Measurements from ENCODE around the gene UBAP1L.

Gene UBAP1L

GRCh38 chr15:65081758-65082157 is 33.2 kb downstream of the UBAP1L start:
- Histone ChIP-seq H3K27me3 (ENCODE audit: low read length) (no peaks in the 10 kb centered on the region), H3K36me3 (ENCODE audit: low read length) (no peaks in the 10 kb centered on the region), H3K9ac (ENCODE audit: low read length) (no peak overlapping the region), H3K79me2 (ENCODE audit: insufficient read depth, low read length) (no peaks in the 10 kb centered on the region), H3K9me3 (ENCODE audit: insufficient read depth, low read length) (no peaks in the 10 kb centered on the region), H2AFZ (ENCODE audit: low read depth, low read length, severe bottlenecking) (no peak overlapping the region), H4K20me1 (ENCODE audit: low read depth, low read length) (no peaks in the 10 kb centered on the region), H3K9me2 (replicated peaks; ENCODE audit: insufficient read depth, low read length) (no peaks in the 10 kb centered on the region), H3K4me3 (ENCODE audit: insufficient read depth, low read length, poor library complexity, severe bottlenecking) (no peak overlapping the region), H3K27ac (ENCODE audit: low read depth, low read length) (no peak overlapping the region), H3F3A (ENCODE audit: insufficient read depth) (no peaks in the 10 kb centered on the region), H3K4me2 (ENCODE audit: low read depth, low read length, poor library complexity, severe bottlenecking) (no peak overlapping the region)
- TF ChIP-seq, protein P1, sequence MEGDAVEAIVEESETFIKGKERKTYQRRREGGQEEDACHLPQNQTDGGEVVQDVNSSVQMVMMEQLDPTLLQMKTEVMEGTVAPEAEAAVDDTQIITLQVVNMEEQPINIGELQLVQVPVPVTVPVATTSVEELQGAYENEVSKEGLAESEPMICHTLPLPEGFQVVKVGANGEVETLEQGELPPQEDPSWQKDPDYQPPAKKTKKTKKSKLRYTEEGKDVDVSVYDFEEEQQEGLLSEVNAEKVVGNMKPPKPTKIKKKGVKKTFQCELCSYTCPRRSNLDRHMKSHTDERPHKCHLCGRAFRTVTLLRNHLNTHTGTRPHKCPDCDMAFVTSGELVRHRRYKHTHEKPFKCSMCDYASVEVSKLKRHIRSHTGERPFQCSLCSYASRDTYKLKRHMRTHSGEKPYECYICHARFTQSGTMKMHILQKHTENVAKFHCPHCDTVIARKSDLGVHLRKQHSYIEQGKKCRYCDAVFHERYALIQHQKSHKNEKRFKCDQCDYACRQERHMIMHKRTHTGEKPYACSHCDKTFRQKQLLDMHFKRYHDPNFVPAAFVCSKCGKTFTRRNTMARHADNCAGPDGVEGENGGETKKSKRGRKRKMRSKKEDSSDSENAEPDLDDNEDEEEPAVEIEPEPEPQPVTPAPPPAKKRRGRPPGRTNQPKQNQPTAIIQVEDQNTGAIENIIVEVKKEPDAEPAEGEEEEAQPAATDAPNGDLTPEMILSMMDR (IDR thresholded peaks at IDR 0.05; ENCODE audit: insufficient read depth, low read length, poor library complexity, severe bottlenecking), result no peak
- no peak for TF ChIP-seq EZH2phosphoT487 (conservative IDR thresholded peaks at IDR 0.05; ENCODE audit: low read length)

DNA sequence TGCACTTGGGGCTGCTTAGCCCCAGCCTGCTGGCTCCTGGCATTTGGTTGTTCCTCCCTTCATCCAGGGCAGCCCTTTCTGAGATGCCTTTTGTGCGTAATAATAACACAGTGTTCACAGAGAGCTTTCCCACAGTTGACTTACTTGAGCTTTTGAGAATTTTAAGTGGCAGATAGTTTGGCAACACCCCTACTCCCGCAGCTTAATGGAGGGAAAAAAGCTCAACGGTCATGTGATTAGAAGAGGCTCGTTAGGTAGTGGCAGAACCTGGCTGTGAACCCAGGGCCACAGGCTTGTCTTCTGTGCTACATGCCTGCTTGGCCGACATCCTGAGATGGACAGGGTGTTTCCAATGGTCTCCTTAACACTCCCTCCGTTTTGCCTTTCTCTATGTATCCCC is 33.7 kb downstream of the UBAP1L start:
- Histone ChIP-seq H3K36me3 (ENCODE audit: low read length) (no peaks in the 10 kb centered on the region), H3K4me2 (ENCODE audit: low read depth, low read length, poor library complexity, severe bottlenecking) (no peak overlapping the region), H3K4me3 (ENCODE audit: insufficient read depth, low read length, poor library complexity, severe bottlenecking) (no peak overlapping the region), H3K9me2 (replicated peaks; ENCODE audit: insufficient read depth, low read length) (no peaks in the 10 kb centered on the region), H3K9me3 (ENCODE audit: insufficient read depth, low read length) (no peaks in the 10 kb centered on the region), H3K27ac (ENCODE audit: low read depth, low read length) (no peak overlapping the region), H3F3A (ENCODE audit: insufficient read depth) (no peaks in the 10 kb centered on the region), H4K20me1 (ENCODE audit: low read depth, low read length) (no peaks in the 10 kb centered on the region), H2AFZ (ENCODE audit: low read depth, low read length, severe bottlenecking) (no peak overlapping the region), H3K27me3 (ENCODE audit: low read length) (no peaks in the 10 kb centered on the region), H3K9ac (ENCODE audit: low read length) (no peak overlapping the region), H3K79me2 (ENCODE audit: insufficient read depth, low read length) (no peaks in the 10 kb centered on the region)
- TF ChIP-seq, protein P1 (IDR thresholded peaks at IDR 0.05; ENCODE audit: insufficient read depth, low read length, poor library complexity, severe bottlenecking), result no peak
- no peak for TF ChIP-seq EZH2phosphoT487 (conservative IDR thresholded peaks at IDR 0.05; ENCODE audit: low read length)

- Histone ChIP-seq H3F3A (ENCODE audit: insufficient read depth) (no peaks in the 10 kb centered on the region), H3K9me2 (replicated peaks; ENCODE audit: insufficient read depth, low read length) (no peaks in the 10 kb centered on the region), H3K79me2 (ENCODE audit: insufficient read depth, low read length) (no peaks in the 10 kb centered on the region), H3K27me3 (ENCODE audit: low read length) (no peaks in the 10 kb centered on the region), H4K20me1 (ENCODE audit: low read depth, low read length) (no peaks in the 10 kb centered on the region), H3K4me2 (ENCODE audit: low read depth, low read length, poor library complexity, severe bottlenecking) (no peak overlapping the region), H3K27ac (ENCODE audit: low read depth, low read length) (no peak overlapping the region), H3K4me3 (ENCODE audit: insufficient read depth, low read length, poor library complexity, severe bottlenecking) (no peak overlapping the region), H2AFZ (ENCODE audit: low read depth, low read length, severe bottlenecking) (no peak overlapping the region), H3K9me3 (ENCODE audit: insufficient read depth, low read length) (no peaks in the 10 kb centered on the region), H3K9ac (ENCODE audit: low read length) (no peak overlapping the region), H3K36me3 (ENCODE audit: low read length) (no peaks in the 10 kb centered on the region)
- TF ChIP-seq, protein P1 (IDR thresholded peaks at IDR 0.05; ENCODE audit: insufficient read depth, low read length, poor library complexity, severe bottlenecking), result no peak
- no peak for TF ChIP-seq EZH2phosphoT487 (conservative IDR thresholded peaks at IDR 0.05; ENCODE audit: low read length)
Observed at GRCh38 chr15:65079580-65079979, 35.4 kb downstream of the UBAP1L start.

- H3K4me2 ChIP-seq (ENCODE audit: low read depth, low read length, poor library complexity, severe bottlenecking), result no peak overlapping the region
- no peak overlapping the region for H3K27ac ChIP-seq (ENCODE audit: low read depth, low read length)
- H3K36me3 ChIP-seq (ENCODE audit: low read length), result no peaks in the 10 kb centered on the region
- H3K9me2 ChIP-seq (replicated peaks; ENCODE audit: insufficient read depth, low read length), result no peaks in the 10 kb centered on the region
- H3K9ac ChIP-seq (ENCODE audit: low read length), result no peak overlapping the region
- H3K9me3 ChIP-seq (ENCODE audit: insufficient read depth, low read length), result no peaks in the 10 kb centered on the region
- no peaks in the 10 kb centered on the region for H3F3A ChIP-seq (ENCODE audit: insufficient read depth)
- no peaks in the 10 kb centered on the region for H3K79me2 ChIP-seq (ENCODE audit: insufficient read depth, low read length)
- no peaks in the 10 kb centered on the region for H4K20me1 ChIP-seq (ENCODE audit: low read depth, low read length)
- no peaks in the 10 kb centered on the region for H3K27me3 ChIP-seq (ENCODE audit: low read length)
- no peak for TF ChIP-seq EZH2phosphoT487 (conservative IDR thresholded peaks at IDR 0.05; ENCODE audit: low read length)
- TF ChIP-seq, protein P1 (IDR thresholded peaks at IDR 0.05; ENCODE audit: insufficient read depth, low read length, poor library complexity, severe bottlenecking), result no peak
- H3K4me3 ChIP-seq (ENCODE audit: insufficient read depth, low read length, poor library complexity, severe bottlenecking), result no peak overlapping the region
- no peak overlapping the region for H2AFZ ChIP-seq (ENCODE audit: low read depth, low read length, severe bottlenecking)
Observed at GRCh38 chr15:65077981-65078352, 37.0 kb downstream of the UBAP1L start.

Data from SU-DHL-6 (cell line).